ENCODE measurements around the gene ARPC2. TPM values are rescaled to one million over a fixed set of nuclear protein-coding genes. Genes with fewer than 3 reads are reported as not detected.
A peak's percentile ranks its signal among the peaks of the same experiment; 100 is the strongest.

Gene ARPC2
- total RNA-seq, 1 experiment from 2014 or later = 187 TPM

- Histone ChIP-seq H3K4me1 (ENCODE audit: control insufficient read depth in 1 of 2, insufficient read depth in 2 of 2, low read length in 2 of 2) (peaks cover 0 to 8% of the 10 kb centered on the region in 2 experiments; a peak in 2 of 4 replicates), H3K27ac (ENCODE audit: low read depth, low read length) (no peak overlapping the region), H3K36me3 (ENCODE audit: control insufficient read depth in 1 of 2, insufficient read depth in 2 of 2, low read length in 2 of 2) (no peaks in the 10 kb centered on the region), H3K4me2 (ENCODE audit: low read length) (no peak overlapping the region), H3K9me2 (ENCODE audit: insufficient read depth) (no peaks in the 10 kb centered on the region), H3K4me3 (replicated peaks in 1 of 2; ENCODE audit: low read depth in 1 of 2, low read length in 2 of 2) (no peak overlapping the region), H4K20me1 (ENCODE audit: insufficient read depth) (no peaks in the 10 kb centered on the region), H3K79me2 (ENCODE audit: insufficient read depth, low read length) (no peaks in the 10 kb centered on the region), H3K27me3 (ENCODE audit: insufficient read depth, low read length) (no peaks in the 10 kb centered on the region), H2AFZ (ENCODE audit: low read depth, low read length, poor library complexity, severe bottlenecking) (peak overlapping the region; percentile 93), H3K9ac (ENCODE audit: low read length) (no peak overlapping the region), H3K9me3 (ENCODE audit: control insufficient read depth in 1 of 2, insufficient read depth in 1 of 2, low read depth in 1 of 2, low read length in 2 of 2) (no peaks in the 10 kb centered on the region)
- ATAC-seq (no peak), DNase-seq (ENCODE audit: low read depth, low spot score) (no peak)
- RAD21 ChIA-PET (ENCODE audit: low non-redundant PET in 1 of 2, low total read pairs in 2 of 2, uncharacterized antibody in 2 of 2, unreplicated experiment in 2 of 2) = no interaction called here
- BruUV-seq (replicated peaks) = no TSS peak
- CTCF ChIA-PET = interaction anchor here (1.1 to 1.6 kb wide), 2 partner anchors 84 to 209 kb away, joined by 3 read pairs; no protein-coding TSS in a partner anchor
- intact Hi-C loops (cut with micrococcal nuclease) = loop anchor here (2.0 to 5.0 kb wide), 3 partner anchors 70 to 279 kb away; partner anchors contain the start of genes AAMP and PNKD
- POLR2A ChIA-PET = no interaction called here
- TF ChIP-seq ELF1 (IDR thresholded peaks at IDR 0.05; ENCODE audit: borderline replicate concordance, low read depth) = no peak
- TF ChIP-seq CEBPB (IDR thresholded peaks at IDR 0.05; ENCODE audit: low read depth) = no peak
- TF ChIP-seq ZNF274 (IDR thresholded peaks at IDR 0.05; ENCODE audit: low read depth, low read length) = no peak
- no peak for TF ChIP-seq CBX3 (IDR thresholded peaks at IDR 0.05; ENCODE audit: low read depth)
- no peak for TF ChIP-seq SRF (IDR thresholded peaks at IDR 0.05; ENCODE audit: low read depth)
- no peak for TF ChIP-seq YY1 (IDR thresholded peaks at IDR 0.05; ENCODE audit: extremely low read depth, insufficient replicate concordance, low read depth, low read length)
- TF ChIP-seq POLR2A (IDR thresholded peaks at IDR 0.05; ENCODE audit: borderline replicate concordance, extremely low read depth, insufficient read depth, insufficient read length) = no peak
- no peak for TF ChIP-seq CTCF (IDR thresholded peaks at IDR 0.05 in 2 of 3, conservative IDR thresholded peaks at IDR 0.05 in 1 of 3; ENCODE audit: borderline replicate concordance in 1 of 3, insufficient read depth in 1 of 3, low read depth in 2 of 3, low read length in 2 of 3)
- no peak for TF ChIP-seq POLR2AphosphoS5 (IDR thresholded peaks at IDR 0.05; ENCODE audit: low read depth, low read length)
- no peak for TF ChIP-seq JUND (IDR thresholded peaks at IDR 0.05)
- TF ChIP-seq TCF7L2 (IDR thresholded peaks at IDR 0.05; ENCODE audit: borderline replicate concordance, extremely low read depth, insufficient read depth, insufficient read length) = no peak
- TF ChIP-seq ATF3 (IDR thresholded peaks at IDR 0.05) = no peak
- no peak for TF ChIP-seq ZFX (IDR thresholded peaks at IDR 0.05)
- TF ChIP-seq REST (IDR thresholded peaks at IDR 0.05; ENCODE audit: low read depth) = no peak
Measured at GRCh38 chr2:218187296-218188015, 29.5 kb upstream of the ARPC2 start.

Measured in HCT116 (cell line).